HepG2 (cell line): ENCODE data around the gene SHANK3. TPM values are rescaled to one million over a fixed set of nuclear protein-coding genes. Genes with fewer than 3 reads are reported as not detected.

ENCODE experiments used
- DPF2 ChIP-seq: sonication (generic); formaldehyde crosslinking; IDR thresholded peaks from 2 replicates; pipeline ENCODE4 v1.4.0; 2020; ENCODE audit warnings: mild to moderate bottlenecking, low read depth, missing genetic modification reagents, borderline replicate concordance
- LCORL ChIP-seq, 2 experiments: fragments of 450-650 bp in 1 of 2; sonication (generic) in 1 of 2; formaldehyde crosslinking in 1 of 2; IDR thresholded peaks; 2 replicates each; pipeline versions ENCODE4 v1.5.0 to v1.6.1; 2017 to 2020; ENCODE audit warnings: antibody characterized with exemption in 1 of 2, missing genetic modification reagents in 1 of 2
- MXI1 ChIP-seq: IDR thresholded peaks from 3 replicates; pipeline ENCODE4 v1.6.1; 2012; ENCODE audit warnings: low read depth, low read length, inconsistent platforms, borderline replicate concordance
- PCBP1 ChIP-seq: fragments of 200-400 bp; formaldehyde crosslinking; IDR thresholded peaks from 2 replicates; pipeline ENCODE4 v1.6.1; 2017; ENCODE audit warnings: mild to moderate bottlenecking, low read depth, low read length, borderline replicate concordance
- POLR2A ChIP-seq, 2 experiments: IDR thresholded peaks; 2 replicates each; pipeline ENCODE4 v1.6.1; 2011; ENCODE audit warnings: low read depth in 2 of 2, low read length in 2 of 2, mild to moderate bottlenecking in 1 of 2, moderate library complexity in 1 of 2; ENCODE audit not compliant: insufficient read depth in 1 of 2
- TEAD3 ChIP-seq: optimal IDR thresholded peaks from 2 replicates; pipeline ENCODE3; 2016; ENCODE audit warnings: borderline replicate concordance
- ZFP37 ChIP-seq: sonication (generic); formaldehyde crosslinking; IDR thresholded peaks from 2 replicates; pipeline ENCODE4 v1.4.0; 2020; ENCODE audit warnings: missing genetic modification reagents, borderline replicate concordance
- ZKSCAN1 ChIP-seq: fragments of 150-350 bp; IDR thresholded peaks from 2 replicates; pipeline ENCODE4 v1.6.1; 2014; ENCODE audit warnings: low read length
- ZNF407 ChIP-seq: sonication (generic); formaldehyde crosslinking; IDR thresholded peaks from one replicate; pipeline ENCODE4 v1.5.1; 2020; ENCODE audit warnings: mild to moderate bottlenecking, missing genetic modification reagents; ENCODE audit errors: not compliant biosample characterization
- ZNF503 ChIP-seq: sonication (generic); formaldehyde crosslinking; IDR thresholded peaks from 2 replicates; pipeline ENCODE4 v1.4.0; 2020; ENCODE audit warnings: missing genetic modification reagents
- ZNF552 ChIP-seq: sonication (generic); formaldehyde crosslinking; IDR thresholded peaks from 2 replicates; pipeline ENCODE4 v1.9.0; 2022; ENCODE audit warnings: missing genetic modification reagents, mild to moderate bottlenecking, borderline replicate concordance
- polyA plus RNA-seq, 8 experiments: library from polyadenylated mRNA; depleted of rRNA in 3 of 8; stranded (reverse) in 7 of 8; unstranded in 1 of 8; fragments of >200 nt; fragmentation: Illumina TruSeq in 4 of 8; extraction: Trizol in 4 of 8; gene quantifications; 2 replicates each; pipeline versions ENCODE4 v1.2.1 to v1.2.3, GENCODE V29; 2011 to 2016; ENCODE audit warnings: low read depth in 4 of 8, missing spikeins in 1 of 8, mixed read lengths in 1 of 8; ENCODE audit not compliant: insufficient read depth in 1 of 8
- total RNA-seq, 5 experiments: library from RNA; depleted of rRNA; stranded (reverse); fragments of >200 nt; fragmentation: Illumina TruSeq; extraction: Trizol; gene quantifications; 2 replicates each; pipeline ENCODE4 v1.2.3, GENCODE V29; 2016; ENCODE audit warnings: low read depth in 1 of 5
- TF ChIP-seq, protein P1 (sequence below): sonication (generic); formaldehyde crosslinking; IDR thresholded peaks from 2 replicates; pipeline ENCODE4; 2020; ENCODE audit warnings: missing genetic modification reagents, mild to moderate bottlenecking, borderline replicate concordance

The SHANK3 gene
- total and polyA plus RNA-seq, 2 of the 13 experiments (the other 11 are each of a cell fraction or from before 2014, with no cell fraction given) = 2.9 to 4.6 TPM

DNA sequence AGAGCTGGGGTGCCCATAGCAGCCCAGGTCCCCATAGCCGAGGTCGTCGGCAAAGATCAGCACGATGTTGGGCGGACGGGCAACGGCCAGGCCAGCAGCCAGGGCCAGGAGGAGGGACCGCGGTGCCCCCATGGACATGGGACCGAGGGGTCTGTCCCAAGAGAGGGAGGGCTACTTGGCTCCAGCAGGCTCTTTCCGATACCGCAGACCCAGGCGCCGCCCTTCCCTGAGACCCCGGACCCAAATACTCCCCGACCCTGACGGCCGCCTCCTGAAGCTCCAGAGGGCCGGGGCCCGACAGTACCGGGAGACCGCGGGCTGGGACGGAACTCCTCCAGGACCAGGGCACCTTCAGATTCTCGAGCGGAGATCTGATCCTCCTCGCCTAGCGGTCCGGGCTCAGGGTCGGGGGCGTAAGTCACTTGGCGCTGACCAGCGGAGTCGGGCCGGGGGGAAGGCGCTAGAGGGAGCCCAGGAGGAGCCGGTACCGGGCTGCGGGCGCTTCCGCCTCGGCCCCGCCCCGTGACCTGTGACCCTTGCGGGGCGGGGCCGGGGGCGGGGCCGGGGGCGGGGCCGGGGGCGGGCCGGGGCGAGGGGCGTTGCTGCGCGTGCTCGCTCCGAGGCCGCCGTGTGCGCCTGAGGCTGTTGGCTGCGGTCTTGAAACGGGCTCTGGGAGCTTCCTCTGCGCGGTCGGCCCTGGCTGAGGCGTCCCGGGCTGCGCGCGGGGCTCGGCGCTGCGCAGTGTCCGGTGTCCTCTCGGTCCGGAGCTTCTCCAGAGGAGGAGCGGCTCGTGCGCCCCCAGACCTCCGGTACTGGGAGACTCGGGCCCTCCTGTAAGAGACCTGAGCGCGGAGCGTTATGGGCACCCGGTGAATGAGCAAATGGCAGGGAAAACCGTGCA, 44.7 kb upstream of the SHANK3 start, which contains the start of gene ARSA (continued):
- TF ChIP-seq ZFP37 (CRISPR knock-in tag) = no peak
- no peak for TF ChIP-seq ZKSCAN1
- TF ChIP-seq LCORL (IDR thresholded peaks at IDR 0.05) = no peak
- TF ChIP-seq LCORL (CRISPR knock-in tag; IDR thresholded peaks at IDR 0.05) = peak; percentile 62; the same call in 1 of the 2 replicates
- peak; percentile 53 for TF ChIP-seq ZNF407
- 0 out of 2 replicates have a peak, but pooled peaks have one; percentile 44 for TF ChIP-seq PCBP1
- TF ChIP-seq MXI1 = peak; percentile 61; the same call in 1 of the 3 replicates
- TF ChIP-seq POLR2A (IDR thresholded peaks at IDR 0.05; ENCODE audit: insufficient read depth in 1 of 2, low read depth in 2 of 2, low read length in 2 of 2) = peak; percentile 79 to 92
- TF ChIP-seq TEAD3 (CRISPR knock-in tag) = peak; percentile 22
- TF ChIP-seq ZNF552 = 0 out of 2 replicates have a peak, but pooled peaks have one; percentile 76
- no peak for TF ChIP-seq DPF2 (CRISPR knock-in tag)
- peak; percentile 20; the same call in 1 of the 2 replicates for TF ChIP-seq ZNF503 (CRISPR knock-in tag)
- TF ChIP-seq, protein P1, sequence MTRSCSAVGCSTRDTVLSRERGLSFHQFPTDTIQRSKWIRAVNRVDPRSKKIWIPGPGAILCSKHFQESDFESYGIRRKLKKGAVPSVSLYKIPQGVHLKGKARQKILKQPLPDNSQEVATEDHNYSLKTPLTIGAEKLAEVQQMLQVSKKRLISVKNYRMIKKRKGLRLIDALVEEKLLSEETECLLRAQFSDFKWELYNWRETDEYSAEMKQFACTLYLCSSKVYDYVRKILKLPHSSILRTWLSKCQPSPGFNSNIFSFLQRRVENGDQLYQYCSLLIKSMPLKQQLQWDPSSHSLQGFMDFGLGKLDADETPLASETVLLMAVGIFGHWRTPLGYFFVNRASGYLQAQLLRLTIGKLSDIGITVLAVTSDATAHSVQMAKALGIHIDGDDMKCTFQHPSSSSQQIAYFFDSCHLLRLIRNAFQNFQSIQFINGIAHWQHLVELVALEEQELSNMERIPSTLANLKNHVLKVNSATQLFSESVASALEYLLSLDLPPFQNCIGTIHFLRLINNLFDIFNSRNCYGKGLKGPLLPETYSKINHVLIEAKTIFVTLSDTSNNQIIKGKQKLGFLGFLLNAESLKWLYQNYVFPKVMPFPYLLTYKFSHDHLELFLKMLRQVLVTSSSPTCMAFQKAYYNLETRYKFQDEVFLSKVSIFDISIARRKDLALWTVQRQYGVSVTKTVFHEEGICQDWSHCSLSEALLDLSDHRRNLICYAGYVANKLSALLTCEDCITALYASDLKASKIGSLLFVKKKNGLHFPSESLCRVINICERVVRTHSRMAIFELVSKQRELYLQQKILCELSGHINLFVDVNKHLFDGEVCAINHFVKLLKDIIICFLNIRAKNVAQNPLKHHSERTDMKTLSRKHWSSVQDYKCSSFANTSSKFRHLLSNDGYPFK = peak; percentile 32; the same call in 1 of the 2 replicates
